Activated naive CD4-positive, alpha-beta T cell treated with anti-CD3 and anti-CD28 coated beads, Interleukin-2, amount 10 ng/mL, durations not matched to agents 5 hours and 36 hours (primary cell): Measurements from ENCODE around the gene BRMS1. TPM values are rescaled to one million over a fixed set of nuclear protein-coding genes. Genes with fewer than 3 reads are reported as not detected.

Experiments
- total RNA-seq, 2 experiments: library from RNA; stranded (reverse); gene quantifications; one replicate each; pipeline ENCODE4 v1.2.3, GENCODE V29; 2021

Gene BRMS1, protein sequence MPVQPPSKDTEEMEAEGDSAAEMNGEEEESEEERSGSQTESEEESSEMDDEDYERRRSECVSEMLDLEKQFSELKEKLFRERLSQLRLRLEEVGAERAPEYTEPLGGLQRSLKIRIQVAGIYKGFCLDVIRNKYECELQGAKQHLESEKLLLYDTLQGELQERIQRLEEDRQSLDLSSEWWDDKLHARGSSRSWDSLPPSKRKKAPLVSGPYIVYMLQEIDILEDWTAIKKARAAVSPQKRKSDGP
- total RNA-seq: 10 to 100 TPM; 42.9 to 48.0 TPM

DNA sequence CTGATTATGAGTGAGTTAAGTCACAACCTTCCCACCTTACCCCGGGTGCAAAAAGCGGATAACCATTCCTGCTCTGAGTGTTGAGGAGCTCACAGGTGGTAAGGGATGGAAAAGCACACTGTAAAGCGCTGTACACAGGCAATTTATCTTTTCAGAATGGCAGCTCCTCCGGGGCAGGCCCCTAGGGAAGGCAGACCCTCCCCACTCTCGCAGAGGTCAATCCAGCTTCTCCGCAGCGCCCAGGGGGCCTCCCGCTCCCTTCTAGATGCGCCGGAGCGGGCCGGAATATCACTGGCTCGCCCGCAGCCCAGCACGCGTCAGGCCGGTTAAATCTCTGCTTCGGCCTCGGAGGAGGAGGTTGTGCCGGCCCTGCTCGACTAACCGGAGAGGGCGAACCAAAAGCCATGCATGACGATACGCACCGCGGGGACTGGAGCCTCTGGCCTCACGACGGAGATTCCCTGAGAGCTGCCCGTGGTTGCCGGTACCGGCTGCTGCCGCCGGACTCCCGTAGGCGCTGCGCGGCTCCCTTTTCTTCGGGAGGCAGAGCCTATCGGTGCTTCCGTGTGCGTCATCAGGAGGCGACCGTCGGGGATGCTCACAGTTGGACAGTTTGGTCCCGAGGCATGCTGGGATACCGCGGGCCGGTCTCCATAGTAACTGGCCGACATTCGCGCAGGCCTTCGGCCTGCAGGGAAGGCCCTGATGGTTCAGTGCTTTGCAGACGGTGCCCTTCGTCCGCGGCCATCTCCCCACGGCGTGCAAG, at the start of gene BRMS1:
BRMS1 (minus strand) TSS at position 555 of the 766 bp plus-strand sequence. CDS start 2,870 bp downstream, outside the sequence.

DNA sequence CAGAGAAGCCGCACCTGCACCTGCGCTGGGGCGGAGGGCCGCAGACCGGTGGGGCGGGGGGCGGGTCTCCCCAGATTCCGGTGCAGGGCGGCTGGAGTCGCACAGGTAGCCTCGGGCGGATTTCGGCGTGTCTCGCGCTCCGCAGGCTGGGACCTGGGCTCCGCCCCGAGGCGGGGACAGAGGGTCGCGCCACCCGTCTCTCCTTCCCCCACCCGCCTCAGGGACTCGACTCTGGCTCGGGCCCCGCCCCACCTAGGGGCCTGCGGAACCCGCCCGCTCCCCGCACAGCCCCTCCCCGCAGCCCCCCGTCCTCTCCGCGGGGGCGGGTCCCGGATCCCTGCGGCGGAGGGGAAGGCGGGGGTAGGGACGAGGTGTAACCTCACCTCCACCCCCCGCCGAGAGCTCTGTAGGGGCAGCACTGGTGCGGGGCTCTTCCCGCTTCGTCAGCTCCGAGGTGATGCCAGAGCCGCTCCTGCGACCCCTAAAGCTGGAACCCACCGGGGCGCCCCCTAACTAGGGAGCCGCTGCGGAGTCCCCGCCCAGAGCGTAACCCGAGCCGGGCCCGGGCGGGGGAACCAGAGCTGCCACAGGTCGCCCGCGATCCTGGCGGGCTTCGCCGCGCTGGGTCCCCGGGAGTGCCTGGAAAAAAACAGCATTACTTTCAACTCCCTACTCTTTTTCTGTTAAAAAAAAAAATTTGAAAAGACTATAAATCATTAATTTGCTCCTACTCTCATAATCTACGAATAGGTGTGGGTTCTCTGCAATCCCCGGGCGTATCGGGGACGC, 26.9 kb upstream of the BRMS1 start, which contains the start of gene SLC29A2:
SLC29A2 (minus strand) TSS at position 134 of the 789 bp plus-strand sequence. CDS start 169 bp downstream, outside the sequence.

DNA sequence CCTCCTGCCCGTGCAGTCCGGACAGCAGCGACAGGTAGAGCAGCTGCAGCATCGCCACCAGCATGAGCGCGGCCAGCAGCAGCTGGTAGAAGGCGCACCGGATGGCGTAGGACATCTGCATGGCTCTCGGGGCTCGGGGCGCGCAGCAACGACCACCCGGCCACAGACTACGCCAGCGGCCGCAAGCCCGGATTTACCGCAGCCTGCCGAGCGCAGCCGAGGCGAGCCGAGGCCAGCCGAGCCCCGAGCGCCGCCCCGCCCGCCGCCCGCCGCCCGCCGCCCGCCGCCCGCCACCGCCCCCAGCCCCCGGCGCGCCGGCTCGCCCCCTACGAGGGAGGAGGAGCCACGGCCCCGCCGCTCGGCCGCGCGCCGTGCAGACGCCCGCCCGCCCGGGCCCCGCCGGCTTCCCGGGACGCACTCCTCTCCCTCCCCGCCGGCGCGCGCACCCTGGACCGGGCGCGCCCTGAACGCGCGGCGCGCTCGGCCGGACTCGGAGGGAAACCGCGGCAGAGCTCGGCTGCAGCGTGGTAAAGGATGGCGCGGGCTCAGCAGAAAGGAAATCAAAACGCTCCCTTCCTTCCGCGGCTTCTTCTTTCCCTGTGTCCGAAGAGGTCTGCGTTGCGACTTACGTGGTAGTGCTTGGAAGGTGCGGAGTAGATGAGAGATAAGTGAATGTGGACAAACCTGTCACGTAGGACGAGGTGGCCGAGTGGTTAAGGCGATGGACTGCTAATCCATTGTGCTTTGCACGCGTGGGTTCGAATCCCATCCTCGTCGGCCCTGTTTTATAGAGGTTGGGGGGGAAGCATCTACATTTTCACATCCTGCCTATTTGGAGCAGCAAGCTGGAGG, 2.7 kb upstream of the BRMS1 start, which contains the start of gene B4GAT1:
B4GAT1 (minus strand) TSS at position 205 of the 852 bp plus-strand sequence; CDS start at position 121, 84 bp downstream.

DNA sequence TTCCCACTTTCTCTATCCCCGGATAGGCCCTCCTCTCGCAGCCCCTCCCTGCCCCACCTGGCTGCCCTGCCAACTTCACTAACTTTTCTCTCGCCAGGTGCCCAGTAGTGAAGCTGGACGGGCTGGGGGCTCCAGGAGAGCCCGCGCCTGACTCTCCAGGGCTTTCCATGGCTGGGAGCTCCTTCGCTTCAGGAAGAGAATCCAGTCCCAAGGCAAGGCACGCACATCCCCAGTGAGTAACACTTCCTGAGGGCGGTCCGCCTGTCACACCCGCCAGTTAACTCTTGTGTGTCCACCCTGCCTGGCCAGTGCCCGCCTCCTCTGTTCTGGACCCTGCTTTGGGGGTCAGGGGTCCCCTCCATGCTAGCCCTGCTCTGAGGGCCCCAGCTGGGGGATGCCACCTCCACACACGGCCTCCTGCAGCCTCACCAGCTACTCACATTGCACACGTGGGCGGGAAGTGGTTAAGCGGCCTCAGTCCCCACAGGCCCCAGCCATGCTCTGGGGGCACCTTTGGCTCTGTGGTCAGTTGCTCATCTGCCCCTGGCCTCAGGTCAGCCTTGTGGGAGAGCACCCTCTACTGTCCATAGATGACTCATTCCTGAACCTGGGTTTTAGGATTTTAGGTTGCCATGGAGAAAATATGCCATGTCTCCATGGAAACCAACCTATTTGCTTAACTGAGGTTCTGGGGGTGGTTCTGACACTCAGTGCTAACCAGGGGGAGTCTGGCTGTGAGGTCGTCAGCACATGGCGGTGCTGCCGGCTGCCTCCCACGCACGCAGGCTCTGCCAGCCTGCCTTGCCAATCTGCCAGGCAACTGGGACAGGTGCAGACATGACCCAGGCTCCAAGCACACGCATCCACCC, 8.4 kb downstream of the BRMS1 start, which contains the start of gene RIN1:
RIN1 (minus strand) TSS at position 201 of the 869 bp plus-strand sequence; CDS start at position 169, 32 bp downstream.

DNA sequence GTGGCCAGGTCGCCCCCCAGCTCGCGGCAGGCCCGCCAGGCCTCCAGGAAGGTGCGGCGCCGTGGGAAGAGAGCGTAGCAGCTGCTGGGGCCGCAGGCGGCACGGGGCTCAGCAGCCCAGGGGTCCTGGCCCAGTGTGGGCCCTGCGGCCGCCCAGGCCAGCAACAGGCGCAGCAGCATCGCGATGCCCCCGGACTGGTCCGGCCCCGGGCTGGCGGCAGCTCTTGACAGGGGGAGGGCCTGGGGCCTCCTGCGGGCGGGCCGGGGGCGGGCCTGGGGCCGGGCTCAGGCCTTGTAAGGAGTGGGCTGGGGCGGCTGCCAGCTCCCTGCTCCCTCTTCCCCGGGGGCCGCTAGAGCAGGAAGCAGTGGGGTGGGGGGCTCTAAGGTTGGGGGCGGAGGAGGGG, 28.1 kb downstream of the BRMS1 start, which contains the start of gene CD248:
CD248 (minus strand) TSS at position 196 of the 403 bp plus-strand sequence; CDS start at position 179, 17 bp downstream.

DNA sequence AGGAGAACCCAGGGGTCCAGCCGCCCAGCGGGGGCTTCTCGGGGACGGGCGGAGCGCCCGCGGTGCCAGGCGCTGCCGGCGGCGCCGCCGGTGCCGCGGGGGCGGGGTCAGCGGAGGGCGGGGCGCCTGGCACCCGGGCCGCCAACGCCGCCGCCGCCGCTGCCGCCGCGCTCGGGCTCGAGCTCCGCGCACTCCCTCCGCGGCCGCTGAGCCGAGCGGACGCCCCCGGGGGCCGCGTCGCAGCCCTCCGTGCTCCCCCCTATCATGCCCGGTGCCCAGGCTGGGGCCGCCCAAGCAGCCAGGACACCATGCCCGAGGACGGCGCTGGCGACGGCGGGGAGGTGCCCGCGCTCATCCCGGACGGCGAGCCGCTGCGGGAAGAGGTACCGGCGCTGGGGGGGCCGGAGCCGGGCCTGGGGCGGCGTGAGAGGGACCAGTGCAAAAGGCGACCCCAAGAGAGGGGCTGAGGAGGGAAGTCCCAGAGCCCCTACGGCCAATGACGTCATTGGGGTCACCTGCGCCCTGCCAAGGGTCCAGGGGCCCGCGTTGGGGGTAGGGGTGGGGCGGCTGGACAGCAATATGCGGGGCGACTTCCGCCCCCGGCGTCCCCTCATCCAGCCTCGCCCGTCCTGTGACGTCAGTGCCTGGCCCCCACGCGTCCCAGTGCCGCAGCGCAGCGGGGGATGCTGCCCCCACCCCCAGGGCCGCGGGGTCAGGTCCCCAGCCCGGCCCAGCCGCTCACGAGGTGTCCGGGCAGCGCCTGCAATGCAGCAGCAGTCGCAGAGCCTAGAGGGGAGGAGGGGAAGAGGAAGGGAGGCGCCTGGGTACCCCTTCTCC, 53.0 kb downstream of the BRMS1 start, which contains the start of gene TMEM151A:
TMEM151A (plus strand) TSS at position 189 of the 837 bp plus-strand sequence; CDS start at position 309, 120 bp downstream.

DNA sequence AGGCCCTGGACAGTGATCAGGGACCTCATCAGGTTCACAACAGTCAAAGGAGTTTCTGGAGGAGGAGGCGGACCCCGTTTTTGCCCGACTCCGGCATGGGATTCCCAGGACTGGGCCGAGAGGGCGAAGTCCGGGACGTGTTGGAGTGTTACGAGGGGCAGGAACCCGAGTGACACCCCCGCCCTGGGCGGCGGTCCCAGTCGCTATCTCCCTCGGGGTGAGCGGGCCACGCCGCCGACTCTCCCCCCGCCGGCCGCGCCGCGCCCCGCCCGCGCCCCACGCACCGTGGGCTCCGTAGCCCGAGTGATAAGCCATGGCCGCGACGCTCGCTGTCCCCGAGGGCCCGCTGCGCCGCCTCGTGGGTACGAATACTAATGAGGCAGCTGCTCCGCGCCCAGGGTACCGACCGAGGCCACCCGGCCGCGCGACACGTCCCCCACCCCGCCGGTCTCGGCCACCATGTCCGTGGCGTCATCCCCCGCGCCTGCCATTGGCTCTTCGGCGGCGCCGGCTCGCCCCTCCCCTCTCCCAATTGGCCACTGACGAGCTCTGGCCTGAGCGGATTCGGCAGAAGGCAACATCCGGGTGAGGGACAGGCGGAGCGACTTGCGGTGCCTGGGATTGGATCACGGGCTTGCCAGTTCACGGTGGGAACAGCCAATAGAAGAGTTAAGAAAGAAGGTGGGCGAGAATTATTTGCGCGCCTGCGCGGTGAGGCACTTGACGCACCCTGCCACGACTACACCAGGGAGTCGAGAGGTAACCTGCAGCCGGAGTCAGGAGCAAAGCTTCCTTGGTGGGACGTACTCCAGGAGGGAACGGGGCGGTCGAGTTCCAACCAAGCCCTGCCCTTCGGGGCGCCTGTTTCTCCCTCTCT, 56.0 kb downstream of the BRMS1 start, which contains the start of gene YIF1A:
YIF1A (minus strand) TSS at position 473 of the 877 bp plus-strand sequence; CDS start at position 315, 158 bp downstream.

Other genes starting within 250 kb of the BRMS1 start
- gene KLC2, start 87.4 kb downstream of the BRMS1 start, total RNA-seq: 10 to 100 TPM; 30.9 to 39.3 TPM
- gene RAB1B, start 76.5 kb downstream of the BRMS1 start, total RNA-seq: 100 to 1,000 TPM; 124 TPM
- gene CNIH2, start 66.9 kb downstream of the BRMS1 start, total RNA-seq: 1 to 10 TPM; 2.6 TPM
- gene YIF1A, start 56.0 kb downstream of the BRMS1 start, total RNA-seq: 10 to 100 TPM; 42.0 to 45.3 TPM
- gene TMEM151A, start 53.2 kb downstream of the BRMS1 start, total RNA-seq: not detected
- 1 to 10 TPM; 9.0 to 9.1 TPM for gene CD248, start 28.1 kb downstream of the BRMS1 start, total RNA-seq
- gene RIN1, start 8.7 kb downstream of the BRMS1 start, total RNA-seq: 1 to 10 TPM; 3.6 to 4.3 TPM
- 1 to 10 TPM; 9.4 to 9.8 TPM for gene B4GAT1, start 2.5 kb upstream of the BRMS1 start, total RNA-seq
- gene SLC29A2, start 26.7 kb upstream of the BRMS1 start, total RNA-seq: 10 to 100 TPM; 16.0 to 16.2 TPM
- gene NPAS4, start 75.9 kb upstream of the BRMS1 start, total RNA-seq: under 1 TPM in 1 of 2 experiments, not detected in 1; 0.05 TPM
- 10 to 100 TPM; 53.0 to 57.4 TPM for gene MRPL11, start 93.7 kb upstream of the BRMS1 start, total RNA-seq
- gene PELI3, start 121.8 kb upstream of the BRMS1 start, total RNA-seq: 1 to 10 TPM; 7.5 to 9.5 TPM
- gene DPP3, start 135.3 kb upstream of the BRMS1 start, total RNA-seq: 10 to 100 TPM; 61.8 to 62.5 TPM
- gene BBS1, start 165.5 kb upstream of the BRMS1 start, total RNA-seq: 10 to 100 TPM; 14.8 to 16.2 TPM
- gene ZDHHC24, start 200.9 kb upstream of the BRMS1 start, total RNA-seq: 10 to 100 TPM; 17.0 to 18.0 TPM
- gene ACTN3, start 201.8 kb upstream of the BRMS1 start, total RNA-seq: under 1 TPM in 1 of 2 experiments, not detected in 1; 0.05 TPM
- gene CTSF, start 223.5 kb upstream of the BRMS1 start, total RNA-seq: 1 to 10 TPM; 4.4 to 4.5 TPM
- gene CCDC87, start 248.0 kb upstream of the BRMS1 start, total RNA-seq: under 1 TPM in 1 of 2 experiments, not detected in 1; 0.07 TPM
- 10 to 100 TPM; 36.7 to 40.0 TPM for gene CCS, start 248.1 kb upstream of the BRMS1 start, total RNA-seq